H1 (cell line): ENCODE data around the gene EIF4E3.

Source experiments
- CEBPB ChIP-seq: IDR thresholded peaks from 2 replicates; pipeline ENCODE4 v1.6.1; 2012; ENCODE audit warnings: low read depth, low read length
- CHD7 ChIP-seq: fragments of 300-600 bp; sonication (generic); IDR thresholded peaks from 2 replicates; pipeline ENCODE4 v1.7.1; 2012; ENCODE audit warnings: low read length, moderate library complexity, mild to moderate bottlenecking, inconsistent platforms; ENCODE audit not compliant: insufficient replicate concordance
- CTCF ChIP-seq, 3 experiments: IDR thresholded peaks; 1 replicate in 2 of 3; 2 replicates in 1 of 3; pipeline versions ENCODE4 v1.5.1 to v1.6.1; 2011; ENCODE audit warnings: low read length in 3 of 3, mild to moderate bottlenecking in 3 of 3, inconsistent platforms in 2 of 3, low read depth in 1 of 3, moderate library complexity in 1 of 3; ENCODE audit not compliant: insufficient read depth in 1 of 3; ENCODE audit errors: control extremely low read depth in 1 of 3
- EGR1 ChIP-seq: IDR thresholded peaks from 2 replicates; pipeline ENCODE4 v1.6.1; 2011; ENCODE audit warnings: low read depth, low read length, borderline replicate concordance
- EZH2 ChIP-seq: fragments of 200-600 bp; sonication (generic); IDR thresholded peaks from 2 replicates; pipeline ENCODE4 v1.7.1; 2012; ENCODE audit warnings: low read depth, mild to moderate bottlenecking, moderate library complexity, low read length, inconsistent platforms; ENCODE audit not compliant: severe bottlenecking
- GABPA ChIP-seq: IDR thresholded peaks from 2 replicates; pipeline ENCODE4 v1.6.1; 2011; ENCODE audit warnings: mild to moderate bottlenecking, low read length, moderate library complexity, borderline replicate concordance; ENCODE audit not compliant: insufficient read depth
- GTF2F1 ChIP-seq: IDR thresholded peaks from 2 replicates; pipeline ENCODE4 v1.6.1; 2012; ENCODE audit warnings: low read depth, low read length, improper control_type of control experiment, borderline replicate concordance
- JUND ChIP-seq: IDR thresholded peaks from 2 replicates; pipeline ENCODE4 v1.6.1; 2011; ENCODE audit warnings: mild to moderate bottlenecking, improper control_type of control experiment, low read length
- KDM4A ChIP-seq: IDR thresholded peaks from one replicate; pipeline ENCODE4 v1.7.1; 2012; ENCODE audit warnings: low read depth, mild to moderate bottlenecking, moderate library complexity, low read length, inconsistent platforms; ENCODE audit not compliant: severe bottlenecking
- MAX ChIP-seq: IDR thresholded peaks from 2 replicates; pipeline ENCODE4 v1.6.1; 2012; ENCODE audit warnings: inconsistent platforms
- POLR2A ChIP-seq, 2 experiments: IDR thresholded peaks; 1 replicate in 1 of 2; 2 replicates in 1 of 2; pipeline ENCODE4 v1.6.1; 2011; ENCODE audit warnings: low read depth in 2 of 2, low read length in 2 of 2, mild to moderate bottlenecking in 2 of 2; ENCODE audit errors: control extremely low read depth in 1 of 2
- POLR2AphosphoS5 ChIP-seq: IDR thresholded peaks from 2 replicates; pipeline ENCODE4 v1.6.1; 2011; ENCODE audit warnings: low read depth, low read length
- RAD21 ChIP-seq, 2 experiments: IDR thresholded peaks in 1 of 2; conservative IDR thresholded peaks in 1 of 2; 2 replicates each; pipeline ENCODE4 v1.6.1; 2011; ENCODE audit warnings: low read depth in 2 of 2, low read length in 2 of 2, improper control_type of control experiment in 1 of 2, inconsistent platforms in 1 of 2, mild to moderate bottlenecking in 1 of 2, moderate library complexity in 1 of 2
- USF2 ChIP-seq: IDR thresholded peaks from 2 replicates; pipeline ENCODE4 v1.6.1; 2011; ENCODE audit warnings: low read length, improper control_type of control experiment

- TF ChIP-seq CTCF (IDR thresholded peaks at IDR 0.05; ENCODE audit: control extremely low read depth in 1 of 3, insufficient read depth in 1 of 3, low read depth in 1 of 3, low read length in 3 of 3) (no peak), POLR2A (IDR thresholded peaks at IDR 0.05; ENCODE audit: control extremely low read depth in 1 of 2, low read depth in 2 of 2, low read length in 2 of 2) (no peak), JUND (no peak), MAX (no peak), POLR2AphosphoS5 (no peak), RAD21 (IDR thresholded peaks at IDR 0.05 in 1 of 2, conservative IDR thresholded peaks at IDR 0.05 in 1 of 2; ENCODE audit: low read depth in 2 of 2, low read length in 2 of 2) (no peak), CEBPB (no peak), CHD7 (no peak), GABPA (no peak), GTF2F1 (no peak), EGR1 (no peak), EZH2 (no peak), USF2 (no peak), KDM4A (no peak)
Measured at GRCh38 chr3:71724171-71724453, 1.1 kb downstream of the EIF4E3 start.
